HEK293 (cell line): ENCODE data around the gene CYP4F3.
"Not testable (repeated sequence)": the region's sequence is repeated elsewhere in the genome, so short reads cannot be mapped to it uniquely, and the experiment has no call there.

Experiments used
- CTCF ChIA-PET: fragments of 350-600 bp; formaldehyde crosslinking; extraction: SDS; loops from one replicate; lab custom pipeline; 2021; ENCODE audit warnings: antibody characterized with exemption; lab: Yijun Ruan, JAX
- POLR2A ChIA-PET: fragments of 300-600 bp; formaldehyde crosslinking; extraction: SDS; loops from one replicate; lab custom pipeline; 2020; ENCODE audit warnings: antibody characterized with exemption, inconsistent platforms; lab: Yijun Ruan, JAX
- H3K27ac ChIP-seq: fragments of 200-500 bp; sonication (Bioruptor generic); 2 replicates; pipeline ENCODE4 v1.5.1; 2014; ENCODE audit warnings: low read depth, low read length, control low read depth, inconsistent platforms; ENCODE audit errors: extremely low read depth
- H3K36me3 ChIP-seq, 2 experiments: fragments of 200-500 bp in 1 of 2; sonication (Bioruptor generic) in 1 of 2; 1 replicate in 1 of 2; 2 replicates in 1 of 2; pipeline ENCODE4 v1.5.1; 2014 to 2017; ENCODE audit warnings: inconsistent platforms in 2 of 2, low read length in 2 of 2; ENCODE audit not compliant: control insufficient read depth in 2 of 2, insufficient read depth in 1 of 2
- H3K4me1 ChIP-seq: fragments of 200-500 bp; sonication (Bioruptor generic); 2 replicates; pipeline ENCODE4 v1.5.1; 2014; ENCODE audit warnings: mild to moderate bottlenecking, low read length, inconsistent platforms; ENCODE audit not compliant: control insufficient read depth, insufficient read depth
- H3K4me3 ChIP-seq: 2 replicates; pipeline ENCODE4 v1.5.1; 2011; ENCODE audit warnings: low read depth, mild to moderate bottlenecking, control low read depth, low read length, moderate library complexity
- H3K9me3 ChIP-seq: fragments of 200-500 bp; sonication (Bioruptor generic); 2 replicates; pipeline ENCODE4 v1.5.1; 2014; ENCODE audit warnings: low read depth, low read length, inconsistent platforms; ENCODE audit not compliant: control insufficient read depth, insufficient read depth
- ATF2 ChIP-seq: fragments of 450-650 bp; formaldehyde crosslinking; IDR thresholded peaks from 2 replicates; pipeline ENCODE4 v1.5.1; 2016; ENCODE audit warnings: missing biosample characterization, missing genetic modification characterization, low read depth
- SP7 ChIP-seq: fragments of 450-650 bp; formaldehyde crosslinking; IDR thresholded peaks from 2 replicates; pipeline ENCODE4 v1.5.1; 2016; ENCODE audit warnings: missing biosample characterization, missing genetic modification characterization
- YY1 ChIP-seq: fragments of 450-650 bp; formaldehyde crosslinking; IDR thresholded peaks from 2 replicates; pipeline ENCODE4 v1.5.1; 2018; ENCODE audit warnings: missing biosample characterization, missing genetic modification characterization
- ZBTB44 ChIP-seq: fragments of 450-650 bp; IDR thresholded peaks from 2 replicates; pipeline ENCODE4 v1.5.1; 2018; ENCODE audit warnings: missing biosample characterization, mild to moderate bottlenecking, missing genetic modification characterization
- ZBTB49 ChIP-seq: fragments of 450-650 bp; formaldehyde crosslinking; IDR thresholded peaks from 2 replicates; pipeline ENCODE4 v1.5.1; 2016; ENCODE audit warnings: missing biosample characterization, missing genetic modification characterization, low read depth
- ZFP69B ChIP-seq: fragments of 450-650 bp; formaldehyde crosslinking; IDR thresholded peaks from 2 replicates; pipeline ENCODE4 v1.5.1; 2016; ENCODE audit warnings: missing biosample characterization, missing genetic modification characterization
- ZNF148 ChIP-seq: fragments of 450-650 bp; formaldehyde crosslinking; IDR thresholded peaks from 2 replicates; pipeline ENCODE4 v1.5.0; 2017; ENCODE audit warnings: missing biosample characterization, missing genetic modification characterization, borderline replicate concordance
- ZNF16 ChIP-seq: fragments of 450-650 bp; formaldehyde crosslinking; IDR thresholded peaks from 2 replicates; pipeline ENCODE4 v1.5.1; 2016; ENCODE audit warnings: low read depth, missing biosample characterization, missing genetic modification characterization
- ZNF175 ChIP-seq: fragments of 450-650 bp; formaldehyde crosslinking; IDR thresholded peaks from 2 replicates; pipeline ENCODE4 v1.5.1; 2016; ENCODE audit warnings: missing biosample characterization, missing genetic modification characterization
- ZNF23 ChIP-seq: fragments of 450-650 bp; formaldehyde crosslinking; IDR thresholded peaks from 2 replicates; pipeline ENCODE4 v1.5.1; 2016; ENCODE audit warnings: missing biosample characterization, missing genetic modification characterization, borderline replicate concordance
- ZNF239 ChIP-seq: fragments of 450-650 bp; formaldehyde crosslinking; IDR thresholded peaks from 2 replicates; pipeline ENCODE4 v1.5.1; 2016; ENCODE audit warnings: missing biosample characterization, missing genetic modification characterization
- ZNF302 ChIP-seq: fragments of 450-650 bp; formaldehyde crosslinking; IDR thresholded peaks from 2 replicates; pipeline ENCODE4 v1.5.1; 2016; ENCODE audit warnings: missing biosample characterization, missing genetic modification characterization, low read depth
- ZNF394 ChIP-seq: fragments of 450-650 bp; formaldehyde crosslinking; IDR thresholded peaks from 2 replicates; pipeline ENCODE4 v1.5.1; 2016; ENCODE audit warnings: missing biosample characterization, missing genetic modification characterization, mild to moderate bottlenecking, moderate library complexity, borderline replicate concordance
- ZNF473 ChIP-seq: fragments of 450-650 bp; formaldehyde crosslinking; IDR thresholded peaks from 2 replicates; pipeline ENCODE4 v1.5.1; 2017; ENCODE audit warnings: missing biosample characterization, missing genetic modification characterization
- ZNF513 ChIP-seq: fragments of 450-650 bp; IDR thresholded peaks from 2 replicates; pipeline ENCODE4 v1.5.1; 2018; ENCODE audit warnings: missing biosample characterization, missing genetic modification characterization
- ZNF529 ChIP-seq: fragments of 450-650 bp; formaldehyde crosslinking; IDR thresholded peaks from 2 replicates; pipeline ENCODE4 v1.5.1; 2017; ENCODE audit warnings: missing genetic modification characterization, missing biosample characterization; ENCODE audit not compliant: insufficient replicate concordance
- ZNF560 ChIP-seq: fragments of 450-650 bp; formaldehyde crosslinking; IDR thresholded peaks from 2 replicates; pipeline ENCODE4 v1.5.1; 2017; ENCODE audit warnings: missing biosample characterization, missing genetic modification characterization, borderline replicate concordance
- ZNF585B ChIP-seq: fragments of 450-650 bp; formaldehyde crosslinking; IDR thresholded peaks from 2 replicates; pipeline ENCODE4 v1.5.1; 2016; ENCODE audit warnings: missing biosample characterization, missing genetic modification characterization
- ZNF664 ChIP-seq: fragments of 450-650 bp; formaldehyde crosslinking; IDR thresholded peaks from 2 replicates; pipeline ENCODE4 v1.5.1; 2016; ENCODE audit warnings: missing biosample characterization, missing genetic modification characterization

The CYP4F3 gene

GRCh38 chr19:15649526-15649925 is 8.8 kb downstream of the CYP4F3 start:
- TF ChIP-seq YY1: no peak
- no peak for TF ChIP-seq ZNF473 (tag by site-specific recombination)
- no peak for TF ChIP-seq ZNF148 (tag by site-specific recombination)
- no peak for TF ChIP-seq ZBTB49 (tag by site-specific recombination)
- no peak for TF ChIP-seq ZNF302 (tag by site-specific recombination)
- no peak for TF ChIP-seq ZNF175 (tag by site-specific recombination)
- TF ChIP-seq ZNF23: no peak
- no peak for TF ChIP-seq ZNF560 (tag by site-specific recombination)
- TF ChIP-seq ATF2 (tag by site-specific recombination): no peak
- no peak for TF ChIP-seq ZFP69B (tag by site-specific recombination)
- no peak for TF ChIP-seq ZNF585B (tag by site-specific recombination)
- no peak for TF ChIP-seq ZBTB44
- no peak for TF ChIP-seq SP7 (tag by site-specific recombination)
- no peak overlapping the region for H3K27ac ChIP-seq
- ChIA-PET CTCF (interaction anchor here (1.2 kb wide), 1 partner anchor 533 kb away, joined by 3 read pairs; no protein-coding TSS in a partner anchor), POLR2A (no interaction called here)
- no peaks in the 10 kb centered on the region for H3K4me1 ChIP-seq
- H3K9me3 ChIP-seq: no peaks in the 10 kb centered on the region
- H3K36me3 ChIP-seq: no peaks in the 10 kb centered on the region
- H3K4me3 ChIP-seq: no peak overlapping the region

- H3K9me3 ChIP-seq, H3K27ac ChIP-seq, H3K4me1 ChIP-seq, H3K36me3 ChIP-seq, POLR2A ChIA-PET, CTCF ChIA-PET, H3K4me3 ChIP-seq: not testable (repeated sequence)
- TF ChIP-seq ZNF16 (tag by site-specific recombination): peak; percentile 40; the same call in 1 of the 2 replicates
Measured at GRCh38 chr19:15650123-15650522, 9.4 kb downstream of the CYP4F3 start.

GRCh38 chr19:15651791-15652190 is 11.1 kb downstream of the CYP4F3 start:
- ChIA-PET CTCF (no interaction called here), POLR2A (no interaction called here)
- Histone ChIP-seq H3K4me1 (no peaks in the 10 kb centered on the region), H3K27ac (no peak overlapping the region), H3K4me3 (no peak overlapping the region), H3K9me3 (no peaks in the 10 kb centered on the region), H3K36me3 (no peaks in the 10 kb centered on the region)
- no peak for TF ChIP-seq ZNF664 (tag by site-specific recombination)
- TF ChIP-seq ZNF16 (tag by site-specific recombination): no peak
- TF ChIP-seq ZNF513 (tag by site-specific recombination): no peak
- TF ChIP-seq ZNF529 (tag by site-specific recombination): no peak
- no peak for TF ChIP-seq ZNF394 (tag by site-specific recombination)
- no peak for TF ChIP-seq ZNF239 (tag by site-specific recombination)
